ENCODE data around the gene TCF15. TPM values are rescaled to one million over a fixed set of nuclear protein-coding genes. Genes with fewer than 3 reads are reported as not detected.

The TCF15 gene
- total and polyA plus RNA-seq, 4 donors = not detected

- Histone ChIP-seq H3K36me3 (ENCODE audit: control insufficient read depth in 4 of 4, insufficient read depth in 3 of 4, low read depth in 1 of 4, low read length in 3 of 4) (no peaks in the 10 kb centered on the region), H3K27ac (ENCODE audit: low read depth in 1 of 2, low read length in 2 of 2) (no peak overlapping the region), H3K9me3 (ENCODE audit: control insufficient read depth in 4 of 4, low read length in 3 of 4) (no peaks in the 10 kb centered on the region), H3K9ac (ENCODE audit: low read depth in 1 of 2, low read length in 2 of 2) (no peak overlapping the region), H3K4me3 (ENCODE audit: low read depth in 1 of 3, low read length in 3 of 3) (no peak overlapping the region), H3K27me3 (ENCODE audit: control insufficient read depth in 4 of 4, insufficient read depth in 4 of 4, low read length in 3 of 4) (peaks cover 0 to 2% (median 0%) of the 10 kb centered on the region in 4 donors), H3K4me1 (ENCODE audit: control insufficient read depth in 4 of 4, insufficient read depth in 4 of 4, low read length in 3 of 4) (no peaks in the 10 kb centered on the region)
- no peak for DNase-seq (ENCODE audit: low spot score)
- 57% methylated on average over 3 of the region's 3 CpGs for WGBS
- TF ChIP-seq HNF4A (conservative IDR thresholded peaks at IDR 0.05) (no peak), FOXA2 (IDR thresholded peaks at IDR 0.05) (no peak), REST (IDR thresholded peaks at IDR 0.05) (no peak), TAF1 (conservative IDR thresholded peaks at IDR 0.05) (no peak), GABPA (IDR thresholded peaks at IDR 0.05 in 1 of 2, conservative IDR thresholded peaks at IDR 0.05 in 1 of 2) (no peak), ZBTB33 (IDR thresholded peaks at IDR 0.05) (no peak), RXRA (IDR thresholded peaks at IDR 0.05) (no peak), RAD21 (IDR thresholded peaks at IDR 0.05) (no peak), JUND (IDR thresholded peaks at IDR 0.05) (no peak), NR2F2 (IDR thresholded peaks at IDR 0.05) (no peak), EGR1 (IDR thresholded peaks at IDR 0.05; ENCODE audit: low read depth in 2 of 2) (no peak)
- TF ChIP-seq, protein P1, sequence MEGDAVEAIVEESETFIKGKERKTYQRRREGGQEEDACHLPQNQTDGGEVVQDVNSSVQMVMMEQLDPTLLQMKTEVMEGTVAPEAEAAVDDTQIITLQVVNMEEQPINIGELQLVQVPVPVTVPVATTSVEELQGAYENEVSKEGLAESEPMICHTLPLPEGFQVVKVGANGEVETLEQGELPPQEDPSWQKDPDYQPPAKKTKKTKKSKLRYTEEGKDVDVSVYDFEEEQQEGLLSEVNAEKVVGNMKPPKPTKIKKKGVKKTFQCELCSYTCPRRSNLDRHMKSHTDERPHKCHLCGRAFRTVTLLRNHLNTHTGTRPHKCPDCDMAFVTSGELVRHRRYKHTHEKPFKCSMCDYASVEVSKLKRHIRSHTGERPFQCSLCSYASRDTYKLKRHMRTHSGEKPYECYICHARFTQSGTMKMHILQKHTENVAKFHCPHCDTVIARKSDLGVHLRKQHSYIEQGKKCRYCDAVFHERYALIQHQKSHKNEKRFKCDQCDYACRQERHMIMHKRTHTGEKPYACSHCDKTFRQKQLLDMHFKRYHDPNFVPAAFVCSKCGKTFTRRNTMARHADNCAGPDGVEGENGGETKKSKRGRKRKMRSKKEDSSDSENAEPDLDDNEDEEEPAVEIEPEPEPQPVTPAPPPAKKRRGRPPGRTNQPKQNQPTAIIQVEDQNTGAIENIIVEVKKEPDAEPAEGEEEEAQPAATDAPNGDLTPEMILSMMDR (IDR thresholded peaks at IDR 0.05; ENCODE audit: low read depth, low read length, missing input control) = no peak
These were observed 21.6 kb downstream of the TCF15 start for GRCh38 chr20:588476-588875.

- H3K9ac ChIP-seq (ENCODE audit: low read depth in 1 of 2, low read length in 2 of 2) = no peak overlapping the region
- TF ChIP-seq, protein P2, sequence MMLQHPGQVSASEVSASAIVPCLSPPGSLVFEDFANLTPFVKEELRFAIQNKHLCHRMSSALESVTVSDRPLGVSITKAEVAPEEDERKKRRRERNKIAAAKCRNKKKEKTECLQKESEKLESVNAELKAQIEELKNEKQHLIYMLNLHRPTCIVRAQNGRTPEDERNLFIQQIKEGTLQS (IDR thresholded peaks at IDR 0.05) = no peak
- TF ChIP-seq, protein P1 (IDR thresholded peaks at IDR 0.05; ENCODE audit: low read depth, low read length, missing input control) = no peak
- TF ChIP-seq JUND (IDR thresholded peaks at IDR 0.05) = no peak
- TF ChIP-seq FOXA2 (IDR thresholded peaks at IDR 0.05) = no peak
- no peak for TF ChIP-seq MAX (IDR thresholded peaks at IDR 0.05)
- TF ChIP-seq GABPA (IDR thresholded peaks at IDR 0.05 in 1 of 2, conservative IDR thresholded peaks at IDR 0.05 in 1 of 2) = no peak
- no peak for TF ChIP-seq REST (IDR thresholded peaks at IDR 0.05)
- TF ChIP-seq RAD21 (IDR thresholded peaks at IDR 0.05) = no peak
- TF ChIP-seq YY1 (IDR thresholded peaks at IDR 0.05) = no peak
- TF ChIP-seq FOXA1 (IDR thresholded peaks at IDR 0.05) = no peak
- TF ChIP-seq RXRA (IDR thresholded peaks at IDR 0.05) = no peak
- TF ChIP-seq HNF4G (IDR thresholded peaks at IDR 0.05) = no peak
- TF ChIP-seq EGR1 (IDR thresholded peaks at IDR 0.05; ENCODE audit: low read depth in 2 of 2) = no peak
- no peaks in the 10 kb centered on the region for H3K4me1 ChIP-seq (ENCODE audit: control insufficient read depth in 4 of 4, insufficient read depth in 4 of 4, low read length in 3 of 4)
- DNase-seq (ENCODE audit: low spot score) = no peak
- H3K27me3 ChIP-seq (ENCODE audit: control insufficient read depth in 4 of 4, insufficient read depth in 4 of 4, low read length in 3 of 4) = peaks cover 0 to 3% (median 2%) of the 10 kb centered on the region in 4 donors
- no peaks in the 10 kb centered on the region for H3K9me3 ChIP-seq (ENCODE audit: control insufficient read depth in 4 of 4, low read length in 3 of 4)
- no peak overlapping the region for H3K27ac ChIP-seq (ENCODE audit: low read depth in 1 of 2, low read length in 2 of 2)
- 70% methylated on average over 7 of the region's 7 CpGs for WGBS
- H3K4me3 ChIP-seq (ENCODE audit: low read depth in 1 of 3, low read length in 3 of 3) = no peak overlapping the region
- no peaks in the 10 kb centered on the region for H3K36me3 ChIP-seq (ENCODE audit: control insufficient read depth in 4 of 4, insufficient read depth in 3 of 4, low read depth in 1 of 4, low read length in 3 of 4)
These were observed 25.2 kb downstream of the TCF15 start for GRCh38 chr20:584971-585301.
